Fibroblast of the aortic adventitia (primary cell): ENCODE measurements around the gene SMTNL2. TPM values are rescaled to one million over a fixed set of nuclear protein-coding genes. Genes with fewer than 3 reads are reported as not detected.

Source experiments
- DNase-seq: peaks from one replicate; pipeline ENCODE4 v3.0.0-alpha.2; 2010; ENCODE audit warnings: low read depth
- H3K4me3 ChIP-seq: 2 replicates; pipeline ENCODE4 v1.5.1; 2011; ENCODE audit warnings: low read depth, mild to moderate bottlenecking, control low read depth, low read length, moderate library complexity
- total RNA-seq: library from RNA; depleted of rRNA; stranded (reverse); fragments of >200 nt; gene quantifications from 2 replicates; pipeline ENCODE4 v1.2.3, GENCODE V29; 2012; ENCODE audit warnings: low replicate concordance
- TF ChIP-seq, protein P1 (sequence below): IDR thresholded peaks from 2 replicates; pipeline ENCODE4 v1.5.1; 2011; ENCODE audit warnings: mild to moderate bottlenecking, low read length, control low read depth, inconsistent platforms; ENCODE audit not compliant: insufficient read depth

Gene SMTNL2
- total RNA-seq, 1 donor, result not detected

GRCh38 chr17:4556996-4557395, 27.3 kb upstream of the SMTNL2 start:
- TF ChIP-seq, protein P1, sequence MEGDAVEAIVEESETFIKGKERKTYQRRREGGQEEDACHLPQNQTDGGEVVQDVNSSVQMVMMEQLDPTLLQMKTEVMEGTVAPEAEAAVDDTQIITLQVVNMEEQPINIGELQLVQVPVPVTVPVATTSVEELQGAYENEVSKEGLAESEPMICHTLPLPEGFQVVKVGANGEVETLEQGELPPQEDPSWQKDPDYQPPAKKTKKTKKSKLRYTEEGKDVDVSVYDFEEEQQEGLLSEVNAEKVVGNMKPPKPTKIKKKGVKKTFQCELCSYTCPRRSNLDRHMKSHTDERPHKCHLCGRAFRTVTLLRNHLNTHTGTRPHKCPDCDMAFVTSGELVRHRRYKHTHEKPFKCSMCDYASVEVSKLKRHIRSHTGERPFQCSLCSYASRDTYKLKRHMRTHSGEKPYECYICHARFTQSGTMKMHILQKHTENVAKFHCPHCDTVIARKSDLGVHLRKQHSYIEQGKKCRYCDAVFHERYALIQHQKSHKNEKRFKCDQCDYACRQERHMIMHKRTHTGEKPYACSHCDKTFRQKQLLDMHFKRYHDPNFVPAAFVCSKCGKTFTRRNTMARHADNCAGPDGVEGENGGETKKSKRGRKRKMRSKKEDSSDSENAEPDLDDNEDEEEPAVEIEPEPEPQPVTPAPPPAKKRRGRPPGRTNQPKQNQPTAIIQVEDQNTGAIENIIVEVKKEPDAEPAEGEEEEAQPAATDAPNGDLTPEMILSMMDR, result no peak
- H3K4me3 ChIP-seq, result no peak overlapping the region
- no peak for DNase-seq

DNA sequence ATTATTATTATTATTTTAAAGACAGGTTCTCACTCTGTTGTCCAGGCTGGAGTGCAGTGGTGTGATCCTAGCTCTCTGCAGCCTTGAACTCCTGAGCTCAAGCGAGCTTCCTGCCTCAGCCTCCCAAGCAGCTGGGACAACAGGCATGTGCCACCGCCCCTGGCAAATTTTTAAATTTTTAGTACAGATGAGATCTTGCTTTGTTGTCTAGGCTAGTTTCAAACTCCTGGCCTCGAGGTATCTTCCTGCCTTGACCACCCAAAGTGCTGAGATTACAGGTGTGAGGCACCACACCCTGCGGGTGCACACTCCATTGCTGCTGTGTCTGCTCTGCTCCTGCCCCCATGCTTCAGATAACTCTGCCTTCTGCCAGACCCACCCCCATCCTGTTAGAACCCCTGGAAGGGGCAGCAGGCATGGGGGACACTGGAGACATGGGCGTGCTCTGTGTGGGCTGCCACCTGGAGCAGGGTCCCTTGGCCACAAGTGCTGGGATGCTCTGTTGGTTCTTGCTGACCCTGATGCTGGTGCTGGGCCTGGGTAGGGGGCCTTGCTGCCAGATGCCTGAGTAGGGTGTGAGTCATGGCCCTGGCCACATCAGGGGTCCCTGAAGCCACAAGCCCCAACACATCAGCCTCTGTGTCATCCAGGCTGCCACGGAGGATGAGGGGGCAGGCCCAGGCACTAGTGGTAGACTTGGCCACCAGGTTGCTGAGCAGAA, 26.5 kb upstream of the SMTNL2 start:
- no peak for DNase-seq
- no peak overlapping the region for H3K4me3 ChIP-seq
- TF ChIP-seq, protein P1, result no peak

- TF ChIP-seq, protein P1, result no peak
- H3K4me3 ChIP-seq, result no peak overlapping the region
- no peak for DNase-seq
Measured at GRCh38 chr17:4558347-4558971, 25.9 kb upstream of the SMTNL2 start.

DNA sequence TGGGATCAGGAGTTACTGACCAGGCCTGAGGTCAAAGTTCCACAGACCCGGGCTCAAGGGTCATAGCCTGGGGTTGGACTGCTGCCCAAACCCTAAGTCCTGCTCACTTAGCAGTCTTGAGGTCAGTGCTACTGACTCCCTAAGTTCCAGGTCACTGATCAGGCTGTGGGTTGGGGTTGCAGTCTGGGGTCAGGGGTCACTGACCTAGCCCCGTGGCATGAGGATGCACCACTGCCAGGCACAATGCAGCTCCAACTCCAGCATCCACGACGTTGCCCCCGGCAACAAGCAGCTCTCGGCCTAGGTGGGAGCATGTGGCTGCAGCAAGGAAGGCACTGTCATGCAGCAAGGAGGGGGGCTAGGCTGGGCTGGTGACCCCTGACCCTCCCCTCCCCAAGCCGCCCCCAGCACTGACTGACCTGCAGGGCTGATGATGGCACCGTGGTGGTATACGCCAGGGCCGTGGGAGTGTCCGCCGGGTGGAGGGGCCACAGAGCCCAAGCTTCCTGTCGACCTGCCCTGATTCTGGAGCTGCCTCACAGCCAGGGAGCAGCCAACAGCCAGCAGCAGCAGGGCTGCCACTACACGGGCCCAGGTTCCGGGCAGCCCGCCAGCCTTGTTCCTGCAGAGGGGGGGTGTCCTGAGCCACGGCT, 25.1 kb upstream of the SMTNL2 start:
- no peak overlapping the region for H3K4me3 ChIP-seq
- no peak for DNase-seq
- TF ChIP-seq, protein P1, result no peak

GRCh38 chr17:4559966-4560365, 24.4 kb upstream of the SMTNL2 start:
- TF ChIP-seq, protein P1, result no peak
- DNase-seq, result no peak
- no peak overlapping the region for H3K4me3 ChIP-seq

- no peak for DNase-seq
- H3K4me3 ChIP-seq, result no peak within 1 kb of the TSS
- TF ChIP-seq, protein P1, result no peak
Measured at GRCh38 chr17:4560421-4560820, 23.9 kb upstream of the SMTNL2 start, which contains the start of gene GGT6. Gene GGT6, minus strand, starts transcription at chr17:4560577. Its CDS starts 56 bp downstream, at chr17:4560521.
